Prostate gland (tissue), 2 donors: ENCODE results near the gene RYK.

Experiments used
- POLR2AphosphoS5 ChIP-seq: sonication (generic); formaldehyde crosslinking; IDR thresholded peaks from one replicate; pipeline ENCODE4 v1.6.1; 2017; ENCODE audit warnings: antibody characterized with exemption
- TF ChIP-seq, protein P1 (sequence below), 4 experiments: fragments of 200-600 bp in 2 of 4; fragments of 450-650 bp in 2 of 4; sonication (generic) in 2 of 4; IDR thresholded peaks; 1 replicate in 3 of 4; 2 replicates in 1 of 4; pipeline ENCODE4 v1.5.1; 2016 to 2019; ENCODE audit warnings: antibody characterized with exemption in 4 of 4, mild to moderate bottlenecking in 2 of 4, moderate library complexity in 2 of 4

DNA sequence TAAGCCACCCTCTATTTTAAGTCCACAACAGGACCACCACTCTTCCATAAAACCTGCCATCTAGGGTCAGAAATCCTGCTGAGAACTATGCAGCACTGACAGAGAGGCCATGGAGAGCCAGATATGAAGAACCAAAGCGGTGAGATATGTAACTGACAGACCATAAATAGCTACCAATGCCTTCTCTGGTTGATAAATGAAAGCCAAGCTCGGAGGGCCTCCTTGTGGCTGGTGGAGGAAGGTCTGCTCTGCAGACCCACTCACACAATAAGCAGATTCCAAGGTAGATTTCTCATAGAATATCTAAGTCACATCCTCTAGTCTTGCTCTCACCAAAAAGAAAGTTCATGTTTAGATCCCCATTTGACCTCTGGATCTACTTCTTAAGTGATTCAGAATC is 38.9 kb downstream of the RYK start:
- no peak for TF ChIP-seq POLR2AphosphoS5
- TF ChIP-seq, protein P1, sequence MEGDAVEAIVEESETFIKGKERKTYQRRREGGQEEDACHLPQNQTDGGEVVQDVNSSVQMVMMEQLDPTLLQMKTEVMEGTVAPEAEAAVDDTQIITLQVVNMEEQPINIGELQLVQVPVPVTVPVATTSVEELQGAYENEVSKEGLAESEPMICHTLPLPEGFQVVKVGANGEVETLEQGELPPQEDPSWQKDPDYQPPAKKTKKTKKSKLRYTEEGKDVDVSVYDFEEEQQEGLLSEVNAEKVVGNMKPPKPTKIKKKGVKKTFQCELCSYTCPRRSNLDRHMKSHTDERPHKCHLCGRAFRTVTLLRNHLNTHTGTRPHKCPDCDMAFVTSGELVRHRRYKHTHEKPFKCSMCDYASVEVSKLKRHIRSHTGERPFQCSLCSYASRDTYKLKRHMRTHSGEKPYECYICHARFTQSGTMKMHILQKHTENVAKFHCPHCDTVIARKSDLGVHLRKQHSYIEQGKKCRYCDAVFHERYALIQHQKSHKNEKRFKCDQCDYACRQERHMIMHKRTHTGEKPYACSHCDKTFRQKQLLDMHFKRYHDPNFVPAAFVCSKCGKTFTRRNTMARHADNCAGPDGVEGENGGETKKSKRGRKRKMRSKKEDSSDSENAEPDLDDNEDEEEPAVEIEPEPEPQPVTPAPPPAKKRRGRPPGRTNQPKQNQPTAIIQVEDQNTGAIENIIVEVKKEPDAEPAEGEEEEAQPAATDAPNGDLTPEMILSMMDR (IDR thresholded peaks at IDR 0.05): peak in 3 of 4 experiments; percentile 48 to 67 (median 61)
